ENCODE results near the gene KIF7.

KIF7 gene

DNA sequence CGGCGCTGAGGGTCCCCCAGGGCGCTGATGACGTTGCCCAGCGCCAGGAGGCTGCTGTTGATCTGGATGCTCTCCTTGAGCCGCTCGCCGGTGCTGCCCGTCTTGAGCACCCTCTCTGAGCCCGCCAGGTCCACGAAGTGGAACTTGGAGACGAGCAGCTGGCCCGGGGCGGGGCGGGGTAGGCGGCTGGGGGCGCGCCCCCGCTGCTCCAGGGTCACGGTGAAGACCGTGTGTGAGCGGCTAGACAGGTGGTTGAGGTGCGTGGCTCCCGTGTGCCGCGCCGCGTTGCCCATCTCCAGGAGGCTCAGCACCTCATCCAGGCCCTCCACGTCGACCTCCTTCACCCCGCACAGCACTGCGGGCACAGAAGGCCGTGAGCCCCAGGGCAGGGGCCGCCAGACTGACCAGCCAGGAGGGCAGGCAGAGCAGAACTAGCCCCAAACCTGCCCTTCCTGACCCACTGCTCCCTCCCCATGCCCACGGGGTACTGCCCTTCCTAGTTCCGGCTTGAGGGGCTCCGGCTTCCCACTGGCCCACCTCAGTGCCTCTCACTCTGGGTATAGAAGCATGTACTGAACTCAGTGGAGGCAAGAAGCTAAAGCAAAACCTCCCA is 6.1 kb downstream of the KIF7 start:
- H3K36me3 ChIP-seq, result peaks cover 24% of the 10 kb centered on the region
- no peaks in the 10 kb centered on the region for H3K27me3 ChIP-seq (ENCODE audit: insufficient read depth, low read depth, severe bottlenecking)
- DNase-seq, result no peak
- no peak overlapping the region for H3K27ac ChIP-seq
- no peak overlapping the region for H3K4me3 ChIP-seq (ENCODE audit: low read depth, low read length)
- TF ChIP-seq, protein P1, sequence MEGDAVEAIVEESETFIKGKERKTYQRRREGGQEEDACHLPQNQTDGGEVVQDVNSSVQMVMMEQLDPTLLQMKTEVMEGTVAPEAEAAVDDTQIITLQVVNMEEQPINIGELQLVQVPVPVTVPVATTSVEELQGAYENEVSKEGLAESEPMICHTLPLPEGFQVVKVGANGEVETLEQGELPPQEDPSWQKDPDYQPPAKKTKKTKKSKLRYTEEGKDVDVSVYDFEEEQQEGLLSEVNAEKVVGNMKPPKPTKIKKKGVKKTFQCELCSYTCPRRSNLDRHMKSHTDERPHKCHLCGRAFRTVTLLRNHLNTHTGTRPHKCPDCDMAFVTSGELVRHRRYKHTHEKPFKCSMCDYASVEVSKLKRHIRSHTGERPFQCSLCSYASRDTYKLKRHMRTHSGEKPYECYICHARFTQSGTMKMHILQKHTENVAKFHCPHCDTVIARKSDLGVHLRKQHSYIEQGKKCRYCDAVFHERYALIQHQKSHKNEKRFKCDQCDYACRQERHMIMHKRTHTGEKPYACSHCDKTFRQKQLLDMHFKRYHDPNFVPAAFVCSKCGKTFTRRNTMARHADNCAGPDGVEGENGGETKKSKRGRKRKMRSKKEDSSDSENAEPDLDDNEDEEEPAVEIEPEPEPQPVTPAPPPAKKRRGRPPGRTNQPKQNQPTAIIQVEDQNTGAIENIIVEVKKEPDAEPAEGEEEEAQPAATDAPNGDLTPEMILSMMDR (IDR thresholded peaks at IDR 0.05; ENCODE audit: low read depth, low read length), result no peak
- H3K9me3 ChIP-seq (ENCODE audit: severe bottlenecking), result no peaks in the 10 kb centered on the region

DNA sequence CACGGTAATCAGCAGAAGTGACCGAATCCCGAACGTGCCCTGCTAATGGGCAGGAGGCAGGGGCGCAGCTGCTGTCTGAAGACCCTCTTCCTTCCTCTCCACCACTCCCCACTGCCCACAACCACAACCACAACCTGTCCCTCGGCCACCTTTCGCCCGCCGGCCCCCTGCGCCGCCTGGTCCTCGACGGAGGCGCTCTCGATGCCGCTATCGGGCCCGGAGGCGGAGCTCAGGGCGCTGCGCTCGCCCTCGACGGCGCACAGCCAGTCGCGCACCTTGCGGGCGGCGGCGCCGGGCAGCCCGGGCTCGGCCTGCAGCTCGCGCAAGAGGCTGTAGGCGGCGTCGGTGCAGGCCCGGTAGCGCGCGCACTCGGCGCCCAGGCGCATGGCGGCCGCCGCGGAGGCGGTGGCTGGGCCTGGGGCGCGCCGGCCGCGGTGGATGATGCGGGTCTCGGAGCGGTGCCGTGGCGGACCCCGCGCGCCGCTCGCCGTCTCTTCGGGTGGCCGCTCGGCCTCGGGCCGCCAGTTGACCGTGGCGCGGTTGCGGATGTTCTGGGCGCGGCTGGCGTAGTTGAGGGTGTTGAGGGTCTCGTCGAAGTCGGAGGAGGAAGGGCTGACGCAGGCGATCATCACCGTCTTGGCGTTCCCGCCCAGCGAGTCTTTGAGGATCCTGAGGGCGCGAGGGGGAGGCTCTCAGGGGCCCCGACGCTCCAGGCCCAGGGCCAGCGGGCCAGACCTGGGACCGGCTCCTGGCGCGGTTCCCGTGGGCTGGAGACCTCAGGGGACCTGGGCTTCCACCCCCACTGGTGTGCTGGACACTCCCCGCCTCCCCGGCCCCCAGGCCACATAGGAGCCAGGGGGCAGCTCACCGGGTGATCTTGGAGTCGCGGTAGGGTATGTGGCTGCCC is 6.9 kb downstream of the KIF7 start:
- no peak for DNase-seq
- Histone ChIP-seq H3K36me3 (peaks cover 28% of the 10 kb centered on the region), H3K27ac (no peak overlapping the region)

GRCh38 chr15:89647191-89647851 is 7.9 kb downstream of the KIF7 start:
- H3K9me3 ChIP-seq (ENCODE audit: severe bottlenecking), result no peaks in the 10 kb centered on the region
- H3K27ac ChIP-seq, result no peak overlapping the region
- TF ChIP-seq, protein P1 (IDR thresholded peaks at IDR 0.05; ENCODE audit: low read depth, low read length), result peak; percentile 96
- H3K27me3 ChIP-seq (ENCODE audit: insufficient read depth, low read depth, severe bottlenecking), result no peaks in the 10 kb centered on the region
- peak; percentile 84 for DNase-seq
- peaks cover 34% of the 10 kb centered on the region for H3K36me3 ChIP-seq
- H3K4me3 ChIP-seq (ENCODE audit: low read depth, low read length), result no peak overlapping the region

More for the DNA sequence above, 6.9 kb downstream of the KIF7 start:
- no peaks in the 10 kb centered on the region for H3K27me3 ChIP-seq (ENCODE audit: insufficient read depth, low read depth, severe bottlenecking)
- TF ChIP-seq, protein P1 (IDR thresholded peaks at IDR 0.05; ENCODE audit: low read depth, low read length), result no peak
- H3K4me3 ChIP-seq (ENCODE audit: low read depth, low read length), result no peak overlapping the region
- H3K9me3 ChIP-seq (ENCODE audit: severe bottlenecking), result no peaks in the 10 kb centered on the region

- Histone ChIP-seq H3K36me3 (peaks cover 34% of the 10 kb centered on the region), H3K9me3 (ENCODE audit: severe bottlenecking) (no peaks in the 10 kb centered on the region), H3K27ac (no peak overlapping the region), H3K4me3 (ENCODE audit: low read depth, low read length) (no peak overlapping the region), H3K27me3 (ENCODE audit: insufficient read depth, low read depth, severe bottlenecking) (no peaks in the 10 kb centered on the region)
- TF ChIP-seq, protein P1 (IDR thresholded peaks at IDR 0.05; ENCODE audit: low read depth, low read length), result no peak
- no peak for DNase-seq
Measured at GRCh38 chr15:89646416-89647141, 8.7 kb downstream of the KIF7 start.

DNA sequence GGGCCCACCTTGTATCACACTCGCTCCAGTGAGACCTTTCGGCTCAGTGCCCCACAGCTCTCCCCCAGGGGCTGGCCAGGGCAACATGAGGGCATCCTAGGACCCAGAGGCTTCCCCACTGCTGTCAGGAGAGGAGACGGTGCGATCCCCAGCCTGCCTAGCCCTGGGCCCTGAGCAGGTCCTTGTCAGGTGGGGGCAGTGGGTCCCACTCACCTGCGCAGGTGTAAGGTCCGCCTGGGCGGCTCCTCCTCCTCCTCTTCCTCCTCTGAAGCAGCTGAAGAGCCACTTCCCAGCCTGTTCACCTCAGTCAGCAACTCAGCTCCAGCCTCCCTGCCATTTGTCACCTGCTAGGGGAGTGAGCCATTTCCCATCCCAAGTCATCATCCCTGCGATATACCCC is 9.6 kb downstream of the KIF7 start:
- DNase-seq, result no peak
- TF ChIP-seq, protein P1 (IDR thresholded peaks at IDR 0.05; ENCODE audit: low read depth, low read length), result no peak
- Histone ChIP-seq H3K9me3 (ENCODE audit: severe bottlenecking) (no peaks in the 10 kb centered on the region), H3K27me3 (ENCODE audit: insufficient read depth, low read depth, severe bottlenecking) (no peaks in the 10 kb centered on the region), H3K27ac (no peak overlapping the region), H3K4me3 (ENCODE audit: low read depth, low read length) (no peak overlapping the region), H3K36me3 (peaks cover 35% of the 10 kb centered on the region)
